ELR (cell line): ENCODE results near the gene MVD.
A peak's percentile ranks its signal among the peaks of the same experiment; 100 is the strongest.
"Not testable (repeated sequence)": the region's sequence is repeated elsewhere in the genome, so short reads cannot be mapped to it uniquely, and the experiment has no call there.

Experiments
- DNase-seq: peaks from one replicate; pipeline ENCODE4 v3.0.0-alpha.2; 2015; ENCODE audit warnings: low read depth

Gene MVD

DNA sequence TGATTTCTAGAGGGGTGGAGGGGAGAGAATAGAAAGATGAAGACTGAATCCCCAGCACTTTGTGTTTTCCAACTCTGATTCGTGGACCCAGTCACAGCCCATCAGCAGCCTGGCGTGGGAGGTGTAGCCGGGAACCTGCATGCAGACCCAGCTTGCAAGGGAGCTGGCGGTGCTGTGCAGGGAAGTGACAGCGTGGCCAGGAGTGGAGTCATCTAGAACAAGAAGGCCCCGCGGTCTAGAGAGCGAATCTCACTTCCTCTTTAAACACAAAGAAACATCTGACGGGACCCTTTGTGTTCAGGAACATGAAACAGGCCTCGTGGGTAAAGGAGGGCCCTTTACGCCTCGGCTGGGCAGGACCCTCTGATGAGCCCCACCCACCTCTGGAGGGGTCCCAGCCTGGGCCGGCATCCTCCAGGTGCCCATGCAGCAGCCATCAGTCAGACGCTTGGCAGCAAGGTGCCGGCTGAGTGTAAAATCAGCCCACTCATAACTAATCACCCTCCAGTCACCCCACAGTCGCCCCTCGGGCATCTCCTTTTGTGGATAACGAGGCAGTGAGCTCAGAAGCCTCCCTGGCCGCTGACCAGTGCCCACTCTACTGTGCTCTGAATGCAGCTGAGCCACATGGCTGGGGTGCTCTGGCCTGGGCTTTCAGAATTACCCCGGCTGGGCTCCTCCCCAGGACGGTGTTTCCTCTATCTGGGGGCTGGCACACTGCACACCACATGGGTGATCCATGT is 19.0 kb upstream of the MVD start:
- DNase-seq = peak; percentile 49

DNA sequence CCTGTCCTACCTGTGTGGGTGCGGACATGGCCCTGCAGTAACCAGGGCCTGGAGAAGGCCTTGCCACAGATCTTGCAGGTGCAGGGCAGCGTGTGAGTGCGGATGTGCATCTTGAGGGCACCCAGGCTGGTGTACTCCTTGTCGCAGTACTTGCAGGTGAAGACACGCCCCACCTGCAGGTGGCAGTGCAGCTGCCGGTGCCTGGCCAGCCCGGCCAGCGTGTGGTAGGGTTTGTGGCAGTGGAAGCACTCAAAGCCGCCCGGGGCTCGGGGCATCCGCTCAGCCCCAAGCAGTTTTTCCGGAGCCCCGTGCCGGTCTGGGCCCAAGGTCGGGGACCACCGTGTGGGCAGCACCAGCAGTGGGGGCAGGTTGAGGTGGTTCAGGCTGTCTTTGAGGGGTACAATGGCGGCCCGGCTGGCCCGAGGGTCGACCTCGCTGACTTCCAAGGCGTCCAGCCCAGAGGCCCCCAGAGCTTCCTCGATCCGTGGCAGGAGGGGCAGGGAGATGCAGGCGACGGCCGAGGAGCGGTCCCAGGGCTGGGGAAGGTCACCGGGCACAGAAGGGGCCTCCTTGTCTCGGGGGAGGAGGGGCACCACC is 18.3 kb upstream of the MVD start:
- no peak for DNase-seq

DNA sequence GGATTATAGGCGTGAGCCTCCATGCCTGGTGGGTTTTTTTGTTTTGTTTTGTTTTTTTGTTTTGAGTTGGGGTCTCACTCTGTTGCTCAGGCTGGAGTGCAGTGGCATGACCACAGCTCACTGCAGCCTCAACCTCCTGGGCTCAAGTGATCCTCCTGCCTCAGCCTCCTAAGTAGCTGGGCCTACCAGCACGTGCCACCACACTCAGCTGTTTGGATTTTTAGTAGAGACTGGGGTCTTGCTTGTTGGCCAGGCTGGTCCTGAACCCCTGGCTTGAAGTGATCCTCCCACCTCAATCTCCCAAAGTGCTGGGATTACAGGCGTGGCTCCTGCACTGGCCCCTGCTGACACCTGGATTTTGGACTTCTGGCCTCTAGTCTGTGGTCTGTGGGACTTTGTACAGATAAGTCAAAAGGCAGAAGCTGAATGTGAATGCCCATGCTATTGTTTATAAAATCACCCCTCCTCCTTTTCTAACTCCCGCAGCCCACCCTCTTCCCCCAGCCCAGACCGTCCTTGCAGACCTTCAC is 17.7 kb upstream of the MVD start:
- no peak for DNase-seq

DNA sequence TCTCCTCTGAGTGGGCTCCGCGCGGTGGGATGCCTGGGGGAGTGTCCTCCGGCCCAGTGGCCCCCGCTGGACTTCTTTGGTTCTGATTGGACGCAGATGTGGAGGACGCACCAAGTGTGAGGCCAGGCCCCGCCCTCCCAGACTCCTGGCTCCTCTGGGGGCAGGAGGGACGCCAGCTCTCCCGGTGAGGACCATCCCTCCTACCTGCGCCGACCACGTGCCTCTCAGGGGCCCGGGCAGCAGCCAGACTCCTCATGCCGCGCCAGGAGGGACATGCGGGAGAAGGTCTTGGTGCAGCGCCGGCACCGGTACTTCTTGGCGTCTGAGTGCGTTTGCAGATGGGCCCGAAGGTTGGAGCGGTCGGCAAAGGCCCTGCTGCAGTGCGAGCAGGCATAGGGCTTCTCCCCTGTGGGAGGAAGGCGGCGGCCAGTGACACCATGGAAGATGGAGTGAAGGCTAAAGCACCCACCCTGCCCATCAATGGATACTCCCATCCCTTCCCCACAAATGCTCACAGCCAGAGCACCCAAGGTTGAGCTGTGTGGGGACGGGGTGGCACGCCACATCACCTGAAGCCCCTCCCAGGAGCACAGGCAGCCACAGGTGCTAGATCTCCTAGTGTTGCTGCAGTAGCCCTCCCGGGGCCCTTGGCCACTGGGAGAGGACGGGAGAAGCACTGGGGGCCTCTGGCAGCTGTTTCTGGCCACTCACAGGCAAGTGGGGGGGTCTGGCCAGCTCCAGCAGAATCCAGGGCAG is 15.5 kb upstream of the MVD start:
- DNase-seq = no peak

DNA sequence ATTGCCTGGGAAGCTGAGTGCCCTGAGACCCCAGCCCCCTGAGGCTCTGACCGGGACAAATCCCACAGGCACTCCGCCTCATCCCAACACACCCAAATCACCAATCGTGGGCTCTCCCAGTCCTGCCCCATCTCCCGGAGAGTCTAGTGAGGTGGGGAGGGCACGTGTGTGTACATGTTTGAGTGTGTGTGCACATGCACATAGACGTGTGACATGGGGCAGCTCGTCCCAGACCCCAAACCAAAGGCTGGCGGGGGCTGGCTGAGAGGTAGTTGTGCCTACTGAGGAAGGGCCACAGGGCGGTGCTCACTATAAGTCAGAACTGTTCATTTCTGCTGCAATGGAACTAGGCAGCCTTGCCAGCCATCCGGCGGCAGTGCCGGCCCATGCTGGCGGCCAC is 14.8 kb upstream of the MVD start:
- no peak for DNase-seq

DNA sequence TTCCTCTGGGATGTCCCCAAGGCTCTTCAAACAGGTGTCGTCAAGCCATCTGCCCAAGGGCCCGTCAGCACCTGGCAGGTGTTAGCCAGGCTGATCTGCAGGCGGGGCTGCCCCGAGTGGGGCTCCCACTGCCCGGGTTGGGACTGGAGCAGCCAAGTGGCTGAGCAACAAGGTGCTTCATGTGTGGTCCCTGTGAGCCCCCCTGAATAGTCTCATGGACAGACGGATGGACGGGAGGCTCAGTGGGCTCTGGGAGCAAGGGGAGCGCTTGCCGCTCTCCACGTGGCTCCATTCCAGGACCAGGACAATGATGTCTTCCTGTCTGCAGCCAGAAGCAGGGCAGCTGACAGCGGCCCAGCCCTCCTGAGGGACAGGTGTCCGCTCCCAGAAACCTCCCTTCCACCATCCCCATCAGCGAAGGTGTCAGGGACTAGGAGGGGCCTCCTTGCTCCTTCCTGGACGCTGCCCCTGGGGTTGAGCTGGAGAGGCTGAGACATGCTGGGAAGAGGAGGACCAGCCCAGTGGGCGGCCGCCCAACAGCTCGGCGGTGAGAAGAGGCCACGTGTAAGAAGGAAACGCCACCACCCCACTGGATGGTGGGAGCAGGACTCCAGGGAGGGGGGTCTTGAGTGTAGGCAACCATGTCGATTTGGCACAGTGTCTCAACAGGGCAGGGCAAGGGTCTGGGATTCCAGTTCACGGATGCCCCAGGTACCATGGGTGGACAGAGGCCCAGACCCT is 13.8 kb upstream of the MVD start:
- DNase-seq = no peak

DNA sequence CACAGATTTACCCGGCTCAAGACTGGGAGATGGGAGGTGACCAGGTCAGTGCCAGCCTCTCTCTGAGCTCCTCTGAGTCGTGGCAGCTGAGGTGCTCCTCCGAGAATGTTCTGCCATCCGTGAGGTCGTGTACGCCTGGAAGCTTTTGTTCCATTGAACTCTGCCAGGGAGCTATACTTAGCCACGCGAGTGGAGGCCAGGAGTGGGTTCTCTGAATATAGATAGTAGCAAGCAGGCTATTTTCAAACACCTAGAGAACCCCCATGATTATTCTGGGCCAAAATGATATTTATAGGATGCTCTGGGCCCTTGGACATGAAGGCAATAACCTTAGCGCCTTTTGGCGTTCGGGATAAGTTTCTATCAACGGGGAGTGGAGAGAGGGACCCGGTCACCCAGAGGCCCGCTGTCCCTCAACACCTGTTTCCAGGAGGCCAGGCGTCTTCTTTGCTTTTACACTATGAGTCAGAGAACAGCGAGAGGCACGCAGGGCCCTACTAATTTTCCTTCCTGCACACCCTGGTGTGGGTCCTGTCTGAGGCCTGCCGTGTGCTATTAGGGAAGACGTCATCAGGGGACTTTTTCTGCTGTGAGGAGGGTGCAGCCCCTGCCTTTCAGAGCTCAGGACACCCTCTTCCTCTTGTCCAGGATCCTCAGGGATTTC is 11.0 kb upstream of the MVD start:
- DNase-seq = no peak

DNA sequence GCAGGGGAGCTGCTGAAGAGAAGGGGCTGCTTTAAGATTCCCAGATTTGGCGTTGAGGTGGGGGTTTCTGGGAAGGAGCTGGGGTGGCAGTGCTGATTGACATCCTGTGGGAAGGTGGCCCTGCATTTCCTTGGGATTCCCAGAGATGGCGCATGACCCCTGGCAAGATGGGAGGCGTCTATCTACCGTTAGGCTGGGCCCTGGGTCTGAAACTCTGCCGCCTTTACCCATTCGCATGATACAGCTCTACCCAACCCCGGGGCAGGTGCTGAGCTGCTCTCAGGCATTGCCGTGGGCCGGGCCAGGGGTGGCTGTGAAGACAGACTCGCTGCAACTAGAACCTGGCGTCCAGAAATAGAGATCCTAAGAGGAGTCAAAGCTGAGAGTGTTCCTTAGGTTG is 9.9 kb upstream of the MVD start:
- DNase-seq = peak; percentile 48

DNA sequence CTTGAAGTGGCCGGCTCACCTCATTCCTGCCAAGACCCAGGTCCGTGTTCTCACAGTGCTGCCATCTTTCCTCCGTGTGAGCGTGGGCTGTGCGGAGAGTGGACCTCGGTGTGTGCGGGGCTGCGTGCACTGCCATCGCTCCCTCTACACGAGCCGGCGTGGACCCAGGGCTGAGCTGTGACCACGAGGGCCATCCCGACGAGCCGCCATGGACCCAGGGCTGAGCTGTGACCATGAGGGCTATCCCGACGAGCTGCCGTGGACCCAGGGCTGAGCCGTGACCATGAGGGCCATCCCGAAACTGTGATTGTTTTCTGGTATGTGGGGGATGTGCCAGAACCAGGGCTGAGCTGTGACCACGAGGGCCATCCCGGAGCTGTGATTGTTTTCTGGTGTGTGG is 8.9 kb upstream of the MVD start:
- DNase-seq = no peak

DNA sequence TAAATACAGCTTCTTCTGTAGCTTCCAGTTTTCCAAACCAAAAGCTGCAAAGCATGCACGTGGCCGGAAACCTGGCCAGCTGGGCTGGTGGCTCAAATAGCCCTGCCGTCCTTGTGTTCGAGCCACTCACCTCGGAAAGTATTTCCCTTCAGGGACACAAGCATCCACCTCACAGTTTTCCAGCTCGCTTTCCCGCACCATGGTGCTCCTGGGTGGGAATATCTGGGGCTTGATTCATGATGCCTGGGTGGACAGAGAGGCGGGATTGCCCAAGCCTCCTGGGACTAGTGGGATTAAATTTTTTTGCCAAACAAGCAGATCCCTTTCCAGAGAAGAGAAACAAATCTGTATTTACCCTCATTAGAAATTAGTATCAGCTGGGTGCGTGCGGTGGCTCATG is 7.1 kb upstream of the MVD start:
- no peak for DNase-seq

DNA sequence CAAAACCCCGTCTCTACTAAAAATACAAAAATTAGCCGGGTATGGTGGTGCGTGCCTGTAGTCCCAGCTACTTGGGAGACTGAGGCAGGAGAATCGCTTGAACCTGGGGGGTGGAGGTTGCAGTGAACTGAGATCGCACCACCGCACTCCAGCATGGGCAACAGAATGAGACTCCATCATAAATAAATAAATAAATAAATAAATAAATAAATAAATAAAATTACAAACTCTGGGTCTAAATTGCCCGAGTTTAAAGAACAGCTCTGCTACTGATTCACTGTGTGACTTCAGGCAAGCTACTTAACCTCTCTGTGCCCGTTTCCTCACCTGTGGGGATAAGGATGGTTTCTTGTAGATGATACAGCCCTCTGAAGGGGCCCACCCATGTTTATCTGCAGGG is 6.6 kb upstream of the MVD start:
- DNase-seq = not testable (repeated sequence)

DNA sequence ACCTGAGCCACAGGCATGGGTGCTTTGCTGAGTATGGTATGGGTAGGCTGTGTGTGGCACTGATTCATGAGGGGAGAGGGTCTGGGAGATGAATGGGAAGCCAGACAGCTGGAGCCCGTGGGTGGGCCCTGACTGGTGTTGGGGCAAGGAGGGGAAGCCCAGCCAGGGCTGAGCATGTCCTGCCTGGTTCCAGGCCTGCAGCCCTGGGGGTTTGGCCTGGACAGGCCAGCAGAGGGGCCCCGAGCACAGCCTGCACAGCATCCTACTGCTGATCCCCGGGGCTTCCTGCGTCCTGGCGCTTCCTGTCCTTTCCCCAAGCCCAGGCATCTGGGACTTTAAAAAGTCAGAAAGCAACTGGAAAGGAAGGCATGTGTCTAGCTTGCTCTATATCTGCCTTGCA is 4.6 kb upstream of the MVD start:
- no peak for DNase-seq

DNA sequence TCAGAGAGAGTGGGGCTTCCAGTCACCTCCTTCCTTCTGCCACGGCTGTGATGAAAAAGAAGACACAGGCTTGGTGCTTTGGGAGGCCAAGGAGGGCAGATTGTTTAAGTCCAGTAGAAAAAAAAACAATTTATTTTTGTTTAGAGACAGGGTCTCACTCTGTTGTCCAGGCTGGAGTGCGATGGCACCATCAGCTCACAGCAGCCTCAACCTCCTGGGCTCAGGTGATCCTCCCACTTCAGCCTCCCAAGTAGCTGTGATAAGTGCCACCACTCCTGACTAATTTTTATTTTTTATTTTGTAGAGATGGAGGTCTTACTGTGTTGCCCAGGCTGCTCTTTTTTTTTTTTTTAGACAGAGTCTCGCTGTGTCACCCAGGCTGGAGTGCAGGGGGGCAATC is 2.7 kb upstream of the MVD start:
- no peak for DNase-seq

DNA sequence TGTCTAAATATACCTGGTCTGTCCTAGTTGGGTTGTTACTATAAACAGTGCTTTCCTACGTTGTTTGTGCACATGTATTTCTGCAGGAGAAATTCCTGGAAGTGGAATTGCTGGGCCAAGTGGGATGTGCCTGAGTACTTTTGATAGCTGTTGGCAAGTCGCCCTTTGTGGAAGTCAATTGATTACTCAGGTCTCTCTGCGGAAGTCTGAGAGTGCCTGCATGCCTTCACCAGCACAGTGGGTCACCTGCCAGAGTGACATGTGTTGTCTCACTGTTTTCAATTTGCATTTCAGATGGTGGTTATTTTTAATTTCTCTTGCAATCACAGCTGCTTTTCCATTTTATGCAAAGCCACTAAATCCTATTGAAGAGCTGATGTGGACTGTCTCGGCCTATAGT is 2.3 kb upstream of the MVD start:
- DNase-seq = no peak

DNA sequence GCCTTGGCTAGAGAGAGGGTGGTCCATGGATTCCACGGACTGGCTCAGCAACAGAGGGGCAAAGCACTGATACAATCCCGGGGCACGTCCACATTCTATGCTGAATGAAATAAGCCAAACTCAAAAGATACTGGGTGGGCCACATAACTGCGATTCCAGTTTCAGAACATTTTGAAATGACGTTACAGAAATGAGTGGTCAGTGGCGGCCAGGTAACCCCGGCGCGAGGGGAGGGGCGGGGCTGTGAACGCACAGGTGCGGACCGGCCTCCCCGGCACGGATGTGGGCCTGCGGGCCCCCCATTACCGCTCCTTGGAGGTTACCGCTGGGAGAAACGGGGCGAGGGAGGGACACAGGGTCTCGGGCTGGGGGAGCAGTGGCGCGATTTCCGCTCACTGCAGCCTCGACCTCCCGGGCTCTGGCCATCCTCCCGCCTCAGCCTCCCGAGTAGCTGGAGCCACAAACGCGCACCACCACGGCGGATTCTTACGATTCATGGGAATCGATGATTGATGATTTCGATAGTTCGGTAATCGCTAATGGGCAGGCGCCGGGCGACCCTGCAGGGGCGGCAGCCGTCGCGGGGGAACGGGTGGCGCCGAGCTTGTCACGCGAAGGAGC is 559 bp downstream of the MVD start:
- peak; percentile 30 for DNase-seq

DNA sequence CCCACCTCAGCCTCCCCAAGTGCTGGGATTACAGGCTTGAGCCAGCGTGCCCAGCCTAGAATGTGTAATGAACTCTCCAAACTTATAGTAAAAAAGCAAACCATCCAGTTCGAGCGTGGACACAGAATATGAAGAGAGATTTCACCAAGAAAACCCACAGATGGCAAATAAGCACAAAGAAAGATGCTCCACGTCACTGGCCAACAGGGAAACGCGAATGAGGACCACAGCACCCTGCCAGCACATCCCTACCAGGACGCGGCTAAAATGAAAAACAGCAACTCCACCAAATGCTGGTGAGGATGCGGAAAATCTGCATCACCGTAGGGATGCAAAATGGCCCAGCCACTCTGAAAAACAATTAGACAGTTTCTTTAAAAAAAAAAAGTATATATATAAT is 1.4 kb downstream of the MVD start:
- no peak for DNase-seq

DNA sequence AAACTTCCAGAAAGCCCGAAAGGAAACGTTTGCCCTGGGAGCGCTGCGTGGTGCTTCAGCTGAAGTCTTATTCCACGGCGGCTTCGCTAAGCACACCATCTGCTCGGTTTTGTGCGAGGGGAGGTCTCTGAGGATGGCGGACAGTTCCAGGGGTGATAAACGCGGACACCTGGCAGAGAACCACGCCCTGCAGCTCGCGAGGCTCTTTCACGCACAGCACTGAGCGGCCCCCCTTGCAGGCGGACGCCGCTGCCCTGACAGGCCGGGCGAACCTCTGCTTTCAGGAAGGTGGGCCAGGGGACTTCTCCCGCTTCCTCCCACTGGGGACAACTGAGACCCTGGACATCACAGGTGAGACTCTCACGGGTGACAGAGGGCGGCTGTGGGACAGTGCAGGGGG is 3.7 kb downstream of the MVD start:
- DNase-seq = no peak

DNA sequence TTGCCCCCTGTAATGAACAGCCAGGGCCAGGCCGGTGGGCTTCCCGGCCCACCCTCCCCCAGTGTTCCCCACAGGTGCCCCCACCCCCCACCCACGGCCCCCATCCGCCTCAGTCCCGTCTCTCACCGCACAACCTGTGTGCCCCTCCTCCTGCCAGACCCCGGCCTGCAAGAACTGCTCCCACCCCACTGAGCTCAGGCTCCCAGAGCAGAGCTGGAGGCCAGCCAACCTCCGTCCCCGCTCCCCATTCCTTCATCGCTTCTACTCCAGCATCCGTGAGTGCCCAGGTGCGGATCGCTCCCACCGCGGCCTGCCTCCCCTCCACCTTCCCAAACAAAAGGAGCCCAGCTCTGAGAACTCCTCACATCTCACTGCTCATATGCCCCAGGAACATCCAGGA is 4.2 kb downstream of the MVD start:
- DNase-seq = no peak

DNA sequence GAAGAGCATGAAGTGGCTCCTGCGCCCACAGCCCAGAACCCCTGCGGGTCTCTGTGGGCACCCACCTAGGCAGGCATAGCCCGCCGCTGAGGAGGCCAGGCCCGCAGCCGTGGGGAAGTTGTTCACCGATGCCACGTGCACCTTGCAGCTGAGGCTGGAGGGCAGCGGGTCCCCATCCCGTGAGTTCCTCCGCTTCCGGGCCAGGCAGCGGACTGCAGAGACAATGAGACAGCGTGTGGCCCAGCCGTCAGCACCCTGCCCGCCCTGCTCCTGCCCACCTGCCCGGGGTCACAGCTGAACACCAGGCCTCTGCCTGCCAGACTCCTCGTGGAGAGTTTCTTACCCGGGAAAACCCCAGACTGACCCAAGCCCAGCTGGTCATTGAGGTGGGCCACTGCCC is 5.5 kb downstream of the MVD start:
- DNase-seq = no peak

DNA sequence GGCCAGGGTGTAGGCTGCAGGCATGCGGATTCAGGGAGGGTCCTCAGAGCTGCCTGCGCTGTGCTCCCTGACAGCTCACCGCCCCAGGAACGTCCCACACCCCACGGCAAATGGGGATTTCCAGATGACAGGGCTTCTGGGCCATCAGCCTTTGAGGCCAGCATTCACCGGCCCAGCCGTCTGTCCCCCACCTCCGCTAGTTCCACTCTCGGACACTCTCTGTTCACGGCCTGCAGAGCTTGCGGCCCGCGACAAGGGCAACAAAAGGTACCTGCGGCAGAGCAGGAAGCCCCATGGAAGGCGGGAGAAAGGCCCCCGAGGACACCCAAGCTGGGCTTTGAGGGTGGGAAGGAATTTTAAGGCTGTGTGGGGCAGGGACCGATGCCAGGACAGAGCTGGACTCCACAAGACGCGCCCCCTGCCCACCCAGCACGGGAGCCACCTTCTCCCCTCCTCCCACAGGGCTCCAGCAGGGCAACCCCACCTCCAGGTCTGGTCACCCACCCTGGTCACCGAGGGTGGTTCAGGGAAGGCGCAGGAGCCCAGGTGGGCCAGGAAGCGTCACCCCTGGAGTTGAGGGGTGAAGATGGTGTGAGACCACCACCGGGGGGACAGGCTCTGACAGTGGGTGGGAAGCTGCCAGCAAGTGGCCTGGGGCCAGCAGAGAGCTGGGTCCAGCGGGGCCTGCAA is 6.5 kb downstream of the MVD start:
- DNase-seq = no peak

DNA sequence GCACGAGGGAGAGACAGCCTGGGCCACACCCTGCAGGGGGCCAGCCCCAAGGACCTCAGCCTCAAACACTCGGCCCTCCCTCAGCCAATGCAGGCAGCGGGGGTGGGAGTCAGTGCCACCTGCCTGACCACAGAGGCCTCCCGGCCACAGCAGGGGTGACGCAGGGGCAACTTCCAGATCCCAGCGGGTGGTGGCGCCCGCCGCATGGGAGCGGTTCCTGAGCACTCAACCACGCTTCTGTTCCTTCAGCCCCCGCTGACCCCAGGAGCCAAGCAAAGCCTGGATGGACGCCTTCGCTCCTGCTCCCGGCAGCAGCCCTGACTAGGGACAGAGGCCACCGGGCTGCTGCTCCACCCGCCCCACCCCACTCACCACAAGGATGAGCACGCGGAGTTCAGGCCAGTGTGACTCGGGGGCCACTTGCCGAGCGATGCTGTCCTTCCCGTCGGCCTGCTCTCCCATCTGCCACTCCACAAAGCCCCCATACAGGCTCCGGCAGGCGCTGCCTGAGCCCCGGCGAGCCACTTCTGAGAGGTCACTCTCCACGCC is 7.1 kb downstream of the MVD start:
- DNase-seq = no peak
